ENCODE results near the gene INSYN2B. TPM values are rescaled to one million over a fixed set of nuclear protein-coding genes. Genes with fewer than 3 reads are reported as not detected.

Gene INSYN2B
- total and polyA plus RNA-seq, 2 of the 8 experiments (the other 6 are each of a cell fraction or from before 2014, with no cell fraction given) = not detected

GRCh38 chr5:169867347-169867746 lies 112.9 kb downstream of the INSYN2B start:
- POLR2A ChIA-PET (ENCODE audit: partially characterized antibody) = no interaction called here
- H3K23ac ChIP-seq (ENCODE audit: insufficient read length) = no peak overlapping the region
- no peak overlapping the region for H3K27ac ChIP-seq (ENCODE audit: low read depth, low read length)
- no peak overlapping the region for H2BK120ac ChIP-seq (replicated peaks; ENCODE audit: low read depth, low read length)
- H3K14ac ChIP-seq (ENCODE audit: insufficient read length) = no peak overlapping the region
- no peak overlapping the region for H2BK5ac ChIP-seq (ENCODE audit: low read depth, low read length)
- H2BK20ac ChIP-seq (ENCODE audit: low read length) = no peak overlapping the region
- H2AK5ac ChIP-seq (ENCODE audit: low read depth, low read length) = no peak overlapping the region
- H4K20me1 ChIP-seq (replicated peaks in 1 of 2; ENCODE audit: control insufficient read depth in 1 of 2, insufficient read depth in 2 of 2, low read length in 2 of 2) = no peaks in the 10 kb centered on the region
- H3K9ac ChIP-seq (replicated peaks in 1 of 4; ENCODE audit: extremely low read depth in 1 of 4, low read depth in 3 of 4, low read length in 3 of 4) = no peak overlapping the region
- no peak overlapping the region for H3K18ac ChIP-seq (ENCODE audit: extremely low read depth, low read length)
- H3K36me3 ChIP-seq (ENCODE audit: control insufficient read depth in 2 of 4, insufficient read depth in 4 of 4, low read length in 3 of 4) = no peaks in the 10 kb centered on the region; a peak in 1 of 8 replicates
- no peak overlapping the region for H2BK15ac ChIP-seq (ENCODE audit: low read length)
- WGBS, 2 experiments (ENCODE audit: extremely low coverage in 1 of 2, insufficient coverage in 1 of 2, insufficient read length in 1 of 2, insufficient replicate concordance in 2 of 2, low coverage in 1 of 2, low lambda C conversion rate in 2 of 2, missing lambda C conversion rate in 1 of 2) = 96% methylated on average over 2 of the region's 2 CpGs; no CpG with 5 or more reads in 1 of the 2 experiments
- H3K79me1 ChIP-seq (ENCODE audit: low read depth, low read length) = no peaks in the 10 kb centered on the region
- H3K23me2 ChIP-seq (ENCODE audit: low read depth, low read length) = no peaks in the 10 kb centered on the region
- peaks cover 0 to 5% (median 3%) of the 10 kb centered on the region in 4 experiments; a peak in 5 of 7 replicates for H3K4me1 ChIP-seq (replicated peaks in 1 of 4; ENCODE audit: control insufficient read depth in 3 of 4, insufficient read depth in 4 of 4, low read length in 3 of 4)
- peaks cover 0 to 2% (median 0%) of the 10 kb centered on the region in 4 experiments; a peak in 1 of 7 replicates for H3K27me3 ChIP-seq (replicated peaks in 1 of 4; ENCODE audit: control insufficient read depth in 3 of 4, extremely low read depth in 1 of 4, insufficient read depth in 3 of 4, low read length in 3 of 4)
- H4K8ac ChIP-seq (ENCODE audit: extremely low read depth, insufficient read depth, low read length) = no peak overlapping the region
- H3K79me2 ChIP-seq (ENCODE audit: control insufficient read depth in 1 of 2, insufficient read depth in 2 of 2, low read length in 2 of 2) = no peaks in the 10 kb centered on the region
- no peak overlapping the region for H3K4me2 ChIP-seq (ENCODE audit: insufficient read depth in 1 of 2, low read depth in 2 of 2, low read length in 2 of 2)
- no peak overlapping the region for H2AFZ ChIP-seq (ENCODE audit: low read length)
- no peak overlapping the region for H4K91ac ChIP-seq (replicated peaks; ENCODE audit: insufficient read length, low read length)
- H3K9me3 ChIP-seq (ENCODE audit: insufficient read depth in 2 of 2, low read depth in 1 of 2, low read length in 1 of 2) = no peaks in the 10 kb centered on the region
- DNase-seq (ENCODE audit: low read depth in 1 of 2, low spot score in 2 of 2) = no peak
- no peak for FAIRE-seq
- H3K56ac ChIP-seq (replicated peaks; ENCODE audit: insufficient read length, low read depth, low read length) = no peak overlapping the region
- H3K4ac ChIP-seq (replicated peaks; ENCODE audit: insufficient read length, low read depth, low read length) = no peak overlapping the region
- no peak overlapping the region for H4K5ac ChIP-seq (ENCODE audit: insufficient read length, low read depth, low read length)
- CTCF ChIA-PET (ENCODE audit: partially characterized antibody) = interaction anchor here (0.6 kb wide), 1 partner anchor 17 kb away, joined by 3 read pairs; no protein-coding TSS in a partner anchor
- H3K4me3 ChIP-seq (ENCODE audit: extremely low read depth in 1 of 4, insufficient read depth in 2 of 4, low read depth in 3 of 4, low read length in 4 of 4) = no peak overlapping the region
- no peak overlapping the region for H2BK12ac ChIP-seq (ENCODE audit: low read depth, low read length)
- TF ChIP-seq BACH1 (IDR thresholded peaks at IDR 0.05; ENCODE audit: low read length) = no peak
- no peak for TF ChIP-seq JUND (IDR thresholded peaks at IDR 0.05; ENCODE audit: low read length)
- TF ChIP-seq FOSL1 (IDR thresholded peaks at IDR 0.05; ENCODE audit: insufficient read depth, low read depth, low read length) = no peak
- TF ChIP-seq KDM5A (IDR thresholded peaks at IDR 0.05; ENCODE audit: low read length) = no peak
- TF ChIP-seq YY1 (IDR thresholded peaks at IDR 0.05; ENCODE audit: low read depth, low read length) = no peak
- TF ChIP-seq RAD21 (IDR thresholded peaks at IDR 0.05 in 1 of 2, conservative IDR thresholded peaks at IDR 0.05 in 1 of 2; ENCODE audit: low read depth in 2 of 2, low read length in 2 of 2) = no peak
- TF ChIP-seq RBBP5 (IDR thresholded peaks at IDR 0.05; ENCODE audit: borderline replicate concordance, low read depth, low read length) = no peak
- no peak for TF ChIP-seq TAF1 (IDR thresholded peaks at IDR 0.05; ENCODE audit: low read depth, low read length)
- TF ChIP-seq ATF2 (IDR thresholded peaks at IDR 0.05; ENCODE audit: low read length) = no peak
- TF ChIP-seq CREB1 (IDR thresholded peaks at IDR 0.05) = no peak
- TF ChIP-seq MAX (IDR thresholded peaks at IDR 0.05) = no peak
- no peak for TF ChIP-seq NRF1 (IDR thresholded peaks at IDR 0.05; ENCODE audit: low read depth, low read length)
- no peak for TF ChIP-seq SRF (IDR thresholded peaks at IDR 0.05; ENCODE audit: low read depth, low read length)
